Stimulated activated CD8-positive, alpha-beta memory T cell treated with anti-CD3 and anti-CD28 coated beads, Interleukin-12 subunit alpha, Interleukin-12 subunit beta, amount 100 ng/mL, for 24 hours (primary cell): Measurements from ENCODE around the gene P2RY6.

ENCODE experiments used
- DNase-seq: peaks from one replicate; pipeline ENCODE4 v3.0.0-alpha.2; 2020; ENCODE audit errors: extremely low read depth

The P2RY6 gene

DNA sequence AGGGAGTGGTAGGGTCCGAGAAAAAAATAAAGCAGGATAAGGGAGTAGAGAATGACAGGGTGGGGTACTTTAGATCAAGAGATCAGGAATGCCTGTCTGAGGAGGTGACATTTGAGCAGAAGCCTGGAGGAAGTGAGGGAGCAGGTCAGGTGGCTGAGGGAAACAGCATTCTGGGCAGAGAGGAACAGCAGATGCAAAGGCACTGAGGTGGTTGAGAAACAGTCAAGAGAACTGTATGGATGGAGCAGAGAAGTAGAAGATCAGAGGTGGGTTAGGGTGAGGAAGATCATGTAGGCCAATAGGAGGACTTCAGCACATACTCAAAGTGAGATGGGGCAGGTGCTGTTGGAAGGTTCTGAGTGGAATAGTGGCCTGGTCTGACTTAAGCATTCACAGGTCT is 44.3 kb downstream of the P2RY6 start:
- no peak for DNase-seq

- no peak for DNase-seq
These were observed 45.2 kb downstream of the P2RY6 start for GRCh38 chr11:73317373-73317772.

DNA sequence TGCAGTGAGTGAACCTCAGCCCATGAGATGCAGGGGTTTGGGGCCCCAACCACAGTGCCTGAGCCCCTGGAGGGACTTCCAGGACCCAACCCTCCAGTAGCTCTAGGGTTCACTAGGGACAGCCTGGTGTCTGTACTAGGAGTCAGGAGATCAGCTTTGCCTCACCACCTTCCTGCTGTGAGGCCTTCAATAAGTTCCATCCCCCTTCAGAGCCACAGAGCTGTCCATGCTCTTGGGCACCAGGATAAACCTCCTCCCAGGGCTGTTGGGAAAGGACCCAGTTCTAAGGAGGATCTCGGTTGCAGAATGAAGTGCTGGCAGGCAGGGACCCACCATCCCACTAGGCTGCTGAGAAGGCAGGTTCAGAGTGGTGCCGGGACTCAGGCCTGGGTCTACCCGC is 45.7 kb downstream of the P2RY6 start:
- no peak for DNase-seq

DNA sequence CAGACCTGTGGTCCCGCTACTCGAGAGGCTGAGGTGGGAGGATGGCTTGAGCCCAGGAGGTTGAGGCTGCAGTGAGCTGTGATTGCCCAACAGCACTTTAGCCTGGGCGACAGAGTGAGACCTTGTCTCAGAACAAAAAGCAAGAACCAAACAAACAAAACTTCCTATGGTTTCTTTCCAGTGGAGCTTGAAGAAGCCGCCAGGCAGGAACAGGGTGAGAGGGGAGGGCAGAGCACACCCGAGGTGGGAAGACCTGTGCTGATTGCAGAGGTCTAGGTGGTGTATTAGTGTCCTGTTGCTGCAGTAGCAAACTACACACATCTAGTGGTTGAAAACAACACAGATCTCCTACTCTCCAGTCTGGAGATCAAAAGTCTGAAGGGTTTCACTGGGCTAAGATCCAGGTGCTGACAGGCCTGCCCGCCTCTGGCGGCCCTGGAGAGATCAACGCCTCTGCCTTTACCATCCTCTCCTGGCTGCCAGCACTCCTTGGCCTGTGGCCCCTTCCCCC is 46.4 kb downstream of the P2RY6 start:
- DNase-seq: no peak

DNA sequence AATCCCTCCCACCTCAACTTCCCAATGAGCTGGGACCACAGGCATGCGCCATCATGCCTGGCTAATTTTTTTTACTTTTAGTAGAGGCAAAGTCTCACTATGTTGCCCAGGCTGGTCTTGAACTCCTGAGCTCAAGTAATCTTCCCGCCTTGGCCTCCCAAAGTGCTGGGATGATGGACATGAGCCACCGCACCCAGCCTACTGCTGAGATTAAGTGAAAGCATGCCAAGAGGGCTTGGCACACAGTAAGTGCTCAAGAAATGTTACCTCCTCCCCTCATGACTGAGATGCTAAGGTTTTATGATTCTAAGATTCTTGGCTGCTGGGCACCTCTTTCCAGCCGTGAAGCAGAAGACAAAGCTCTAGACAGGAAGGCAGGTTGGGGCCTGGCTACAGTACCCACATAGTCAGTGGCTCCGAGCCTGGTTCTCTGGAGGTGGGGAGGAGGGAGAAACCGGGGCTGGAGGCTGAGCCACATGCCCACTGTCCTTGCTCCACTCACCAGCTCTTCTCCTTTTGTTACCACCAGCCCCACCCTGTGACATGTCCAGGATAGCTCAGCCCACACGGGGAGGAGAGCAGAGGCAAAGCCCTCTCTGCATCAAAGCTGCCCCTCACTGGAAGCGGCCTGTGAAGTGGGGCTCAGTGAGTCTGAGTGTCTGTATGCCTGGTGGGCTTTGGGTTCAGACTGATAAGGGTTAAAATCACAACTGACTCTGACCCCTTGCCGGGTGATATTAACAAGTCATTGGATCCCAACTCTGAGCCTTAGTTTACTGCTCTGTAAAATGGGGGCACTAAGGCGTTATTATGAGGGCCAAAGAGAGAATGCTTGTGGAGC is 48.8 kb downstream of the P2RY6 start:
- DNase-seq: no peak

DNA sequence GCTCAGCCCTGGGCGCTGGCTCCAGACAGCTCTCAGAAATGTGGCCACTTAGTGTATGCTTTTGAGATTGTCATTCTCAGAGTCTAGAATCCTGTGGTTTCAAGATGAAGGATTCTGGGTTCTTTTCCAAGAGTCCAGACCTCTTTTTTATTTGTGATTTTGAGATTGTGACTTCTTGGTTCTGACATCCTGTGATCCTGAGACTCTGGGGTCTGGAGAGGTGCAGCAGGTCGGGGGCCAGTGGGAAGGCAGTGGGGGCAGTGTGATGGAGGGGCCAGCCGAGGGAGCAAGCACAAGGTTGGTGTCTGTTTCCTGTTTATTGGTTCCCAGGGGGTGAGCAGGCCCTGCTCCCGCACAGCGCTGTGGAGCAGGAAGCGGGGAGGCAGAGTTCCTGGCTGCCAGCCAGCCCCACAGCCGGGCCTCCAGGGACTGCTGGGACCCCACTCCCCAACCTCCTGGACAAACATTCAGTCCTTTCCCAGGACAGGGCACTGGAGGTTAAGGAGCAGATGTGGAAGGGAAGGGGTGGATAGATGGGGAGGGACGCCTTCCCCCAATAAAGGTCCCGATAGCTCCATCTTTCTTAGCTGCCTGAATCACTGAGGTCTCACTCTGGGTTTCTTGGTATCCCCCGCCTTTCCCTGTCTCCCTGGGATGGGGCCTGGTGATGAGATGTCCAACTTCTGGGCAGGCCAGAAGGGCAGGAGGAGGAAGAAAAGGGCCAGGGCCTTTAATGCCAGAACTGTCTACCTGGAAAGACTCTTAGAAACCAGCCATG is 49.7 kb downstream of the P2RY6 start:
- no peak for DNase-seq

GRCh38 chr11:73322382-73323306 is 50.5 kb downstream of the P2RY6 start:
- DNase-seq: no peak

DNA sequence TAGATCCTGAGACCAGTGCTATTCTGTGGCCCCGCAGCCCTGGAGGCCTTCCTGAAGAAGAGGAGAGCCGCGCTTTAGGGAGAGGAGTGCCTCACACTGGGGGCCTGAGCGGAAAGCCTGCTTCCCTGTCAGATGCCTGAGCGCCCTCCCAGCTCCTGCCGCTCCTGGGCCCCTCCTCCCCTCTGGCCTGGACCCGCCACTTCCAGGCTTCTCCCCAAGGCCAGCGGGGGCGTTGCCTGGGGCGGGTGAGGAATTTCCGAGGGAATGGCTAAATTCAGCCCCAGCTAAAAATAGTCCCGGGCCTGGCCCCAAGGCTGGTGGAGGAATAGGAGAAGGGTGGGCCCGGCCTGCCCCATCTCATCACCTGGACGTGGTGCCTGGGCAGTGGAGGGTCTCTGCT is 51.3 kb downstream of the P2RY6 start:
- no peak for DNase-seq

DNA sequence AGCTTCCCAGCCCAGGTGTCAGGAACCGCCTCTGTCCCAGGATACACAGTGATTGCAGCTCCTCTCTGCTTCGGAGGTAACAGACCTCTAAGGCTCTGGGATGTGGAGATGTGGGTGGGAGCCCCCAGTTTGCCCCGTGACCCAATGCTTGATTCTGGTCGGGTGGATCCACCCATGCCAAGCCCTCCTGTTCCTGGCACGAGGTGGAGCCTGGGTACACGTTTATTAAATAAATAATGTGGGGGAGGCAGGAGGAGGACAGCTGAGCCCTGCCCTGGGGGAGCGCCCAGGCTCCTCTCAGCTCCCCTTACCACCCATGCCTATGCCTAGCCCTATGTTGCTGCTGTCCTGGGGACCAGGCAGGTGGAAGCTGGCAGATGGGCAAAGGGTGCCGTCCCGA is 52.0 kb downstream of the P2RY6 start:
- no peak for DNase-seq

DNA sequence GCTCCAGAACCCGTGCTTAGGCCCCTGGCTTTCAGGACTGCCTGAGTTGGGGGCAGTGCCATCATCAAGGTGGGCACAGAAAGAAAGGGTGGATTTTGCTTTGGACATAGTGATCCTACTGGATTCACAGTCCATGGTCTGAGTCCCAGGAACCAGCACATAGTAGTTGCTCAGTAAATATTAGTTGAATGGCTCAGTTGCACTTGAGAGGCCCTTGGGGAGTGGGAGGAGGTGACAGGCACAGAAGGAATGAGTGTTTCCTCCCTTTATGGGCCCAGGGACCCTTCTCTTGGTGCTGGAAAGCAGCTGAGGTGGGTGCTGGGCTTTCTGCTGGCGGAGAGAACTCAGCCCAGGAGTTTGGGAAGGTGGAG is 52.5 kb downstream of the P2RY6 start:
- DNase-seq: no peak

DNA sequence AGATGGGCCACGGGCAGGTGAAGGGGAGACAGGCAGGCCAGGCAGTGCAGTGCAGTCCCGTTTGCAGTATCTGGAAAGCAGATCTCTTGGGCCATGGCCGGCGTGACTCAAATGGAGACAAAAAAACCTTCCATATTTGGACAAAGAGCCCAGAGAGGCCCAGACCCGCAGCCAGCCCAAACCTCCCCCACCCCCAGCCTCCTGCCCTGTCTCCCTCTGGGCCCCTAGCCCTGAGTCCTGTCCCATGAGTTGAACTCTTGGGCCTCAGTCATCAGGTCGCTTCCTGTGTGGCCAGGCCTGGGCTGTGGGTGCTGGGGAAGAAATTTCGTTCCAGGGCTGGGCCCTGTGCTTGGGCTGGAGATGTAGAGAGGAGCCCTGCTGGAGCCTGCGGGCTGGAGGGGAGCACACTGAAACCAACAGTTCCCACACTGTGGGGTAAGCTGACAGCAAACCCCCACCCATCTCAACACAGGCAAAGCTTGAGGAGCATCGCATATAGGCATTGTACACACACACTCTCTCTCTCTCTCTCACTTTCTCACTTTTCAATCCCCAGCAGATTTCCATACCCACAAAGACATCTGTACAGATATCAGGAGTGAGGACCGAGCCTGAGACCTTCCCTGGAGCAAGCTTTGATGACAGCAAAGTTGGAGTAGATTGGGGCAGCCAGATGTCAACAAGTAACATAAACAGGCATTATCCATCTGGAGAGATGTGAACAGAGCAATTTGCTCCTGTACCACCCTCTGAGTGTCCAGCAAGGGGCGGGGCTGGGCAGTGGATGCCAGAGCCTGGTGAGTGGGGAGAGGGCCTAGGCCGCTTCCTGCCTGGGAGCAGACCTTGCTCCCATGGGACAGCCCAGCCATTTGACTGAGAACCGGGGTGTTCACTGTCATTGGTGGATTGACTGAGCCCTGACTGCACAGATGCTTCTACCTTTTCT is 53.2 kb downstream of the P2RY6 start:
- DNase-seq: no peak

GRCh38 chr11:73326929-73327811 is 55.0 kb downstream of the P2RY6 start:
- no peak for DNase-seq

GRCh38 chr11:73327812-73328364 is 55.8 kb downstream of the P2RY6 start:
- no peak for DNase-seq

- no peak for DNase-seq
These were observed 58.5 kb downstream of the P2RY6 start for GRCh38 chr11:73330569-73331093.

- DNase-seq: no peak
These were observed 59.2 kb downstream of the P2RY6 start for GRCh38 chr11:73331138-73331916.

DNA sequence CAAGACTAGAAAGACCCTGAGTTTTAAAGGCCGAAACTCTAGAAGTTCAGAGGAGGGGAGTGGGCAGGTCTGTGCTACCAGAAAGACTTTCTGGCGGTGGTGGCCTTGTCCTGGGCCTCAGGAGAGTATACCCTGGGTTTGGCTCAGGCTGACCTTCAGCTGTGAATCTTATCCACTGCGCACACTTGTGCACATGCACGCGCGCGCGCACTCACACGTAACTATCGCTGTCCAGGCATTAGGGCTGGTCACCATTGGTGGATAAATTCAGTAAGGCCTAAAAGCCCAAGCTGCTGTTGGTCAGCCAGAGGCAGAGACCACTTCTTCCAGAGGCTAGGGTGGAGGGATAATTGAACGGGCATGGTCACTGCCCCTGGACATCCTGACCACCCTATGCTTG is 61.0 kb downstream of the P2RY6 start:
- DNase-seq: no peak

GRCh38 chr11:73333640-73334383 is 61.7 kb downstream of the P2RY6 start:
- no peak for DNase-seq
